Neural cell (in vitro differentiated cells): ENCODE results near the gene KLHL35.

ENCODE experiments used
- CTCF ChIP-seq: fragments of 450-650 bp; IDR thresholded peaks from 2 replicates; pipeline ENCODE4 v1.5.1; 2014; ENCODE audit warnings: antibody characterized with exemption, mild to moderate bottlenecking, moderate library complexity; ENCODE audit not compliant: poor library complexity, severe bottlenecking
- EP300 ChIP-seq: fragments of 450-650 bp; conservative IDR thresholded peaks from 2 replicates; pipeline ENCODE4 v1.6.1; 2014; ENCODE audit warnings: antibody characterized with exemption, mild to moderate bottlenecking, moderate library complexity; ENCODE audit not compliant: poor library complexity, severe bottlenecking
- EZH2 ChIP-seq: fragments of 200-600, 300-800 bp; shearing (Covaris generic), sonication (generic); IDR thresholded peaks from 2 replicates; pipeline ENCODE4 v1.6.1; 2014; ENCODE audit warnings: antibody characterized with exemption, low read length, borderline replicate concordance, mild to moderate bottlenecking; ENCODE audit not compliant: insufficient read depth, poor library complexity, severe bottlenecking
- MXI1 ChIP-seq: fragments of 450-650 bp; conservative IDR thresholded peaks from 2 replicates; pipeline ENCODE4 v1.6.1; 2014; ENCODE audit warnings: antibody characterized with exemption, mild to moderate bottlenecking; ENCODE audit not compliant: poor library complexity, severe bottlenecking
- POLR2AphosphoS5 ChIP-seq: IDR thresholded peaks from 2 replicates; pipeline ENCODE4 v1.6.1; 2012
- RAD21 ChIP-seq: fragments of 450-650 bp; conservative IDR thresholded peaks from 2 replicates; pipeline ENCODE4 v1.6.1; 2014; ENCODE audit warnings: antibody characterized with exemption, mild to moderate bottlenecking, moderate library complexity
- REST ChIP-seq: IDR thresholded peaks from 2 replicates; pipeline ENCODE4 v1.6.1; 2012; ENCODE audit warnings: borderline replicate concordance
- SMC3 ChIP-seq: fragments of 450-650 bp; conservative IDR thresholded peaks from 2 replicates; pipeline ENCODE4 v1.6.1; 2014; ENCODE audit warnings: antibody characterized with exemption, mild to moderate bottlenecking, moderate library complexity; ENCODE audit not compliant: poor library complexity
- TAF1 ChIP-seq: IDR thresholded peaks from 2 replicates; pipeline ENCODE4 v1.6.1; 2012; ENCODE audit warnings: low read depth

- no peak for TF ChIP-seq CTCF
- TF ChIP-seq POLR2AphosphoS5: no peak
- no peak for TF ChIP-seq EP300
- no peak for TF ChIP-seq EZH2
- TF ChIP-seq MXI1: no peak
- TF ChIP-seq RAD21: no peak
- TF ChIP-seq REST: no peak
- TF ChIP-seq SMC3: no peak
- TF ChIP-seq TAF1: no peak
Measured at GRCh38 chr11:75435571-75435925, 2.5 kb upstream of the KLHL35 start.
